Fibroblast of skin of left quadriceps (primary cell): ENCODE results near the gene GRB10.
"Not testable (repeated sequence)": the region's sequence is repeated elsewhere in the genome, so short reads cannot be mapped to it uniquely, and the experiment has no call there.

Source experiments
- DNase-seq, 2 experiments: peaks; one replicate each; pipeline ENCODE4 v3.0.0-alpha.2; 2013; ENCODE audit warnings: low read depth in 2 of 2

GRB10 gene

DNA sequence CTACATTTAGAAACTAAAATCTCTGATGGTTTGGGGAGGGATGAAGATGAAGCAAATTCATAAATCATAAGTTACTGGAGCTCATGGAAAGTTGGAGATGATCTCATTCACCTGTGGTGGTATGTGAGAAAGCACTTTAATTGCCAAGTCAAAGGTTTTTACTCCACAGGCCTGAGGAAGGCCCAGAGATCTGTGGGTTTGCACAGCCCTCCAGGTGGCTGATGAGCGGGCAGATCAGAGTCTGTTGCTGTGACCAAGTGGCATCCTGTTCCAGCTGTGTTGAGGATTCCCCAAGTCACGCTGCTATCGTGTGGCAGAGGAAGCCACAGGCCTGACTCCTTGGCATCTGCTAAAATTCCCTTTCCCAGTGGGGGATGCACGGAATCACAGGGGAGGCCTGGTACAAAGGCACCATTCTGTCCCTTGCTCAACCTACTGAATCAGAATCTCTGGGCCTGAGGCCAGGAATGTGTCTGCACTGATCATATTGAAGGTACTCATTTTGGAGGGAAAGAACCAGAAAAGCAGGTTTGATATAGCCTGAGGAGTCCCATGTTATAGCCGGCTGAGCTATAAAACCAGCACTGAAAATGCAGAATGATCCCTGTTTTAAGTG is 197.8 kb downstream of the GRB10 start:
- DNase-seq: no peak

DNA sequence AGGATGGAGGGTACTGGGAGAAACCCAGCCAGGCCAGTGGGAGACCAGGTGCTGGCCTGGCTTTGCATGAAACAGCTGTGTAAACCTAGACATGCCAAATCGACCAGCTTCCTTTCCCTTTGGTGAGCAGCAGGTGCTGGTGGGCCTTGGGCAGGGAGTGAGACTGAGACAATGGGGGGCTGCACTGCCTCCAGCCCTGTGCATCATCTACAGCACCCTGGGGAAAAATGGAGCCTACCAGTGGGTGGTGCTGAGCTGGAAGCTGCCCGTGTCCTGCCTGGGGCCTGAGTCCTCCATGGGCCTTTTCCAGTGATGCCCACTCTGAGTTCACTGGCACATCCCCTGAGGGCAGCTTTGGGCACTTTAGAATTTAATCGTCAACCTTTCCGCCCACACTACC is 198.3 kb downstream of the GRB10 start:
- no peak for DNase-seq

DNA sequence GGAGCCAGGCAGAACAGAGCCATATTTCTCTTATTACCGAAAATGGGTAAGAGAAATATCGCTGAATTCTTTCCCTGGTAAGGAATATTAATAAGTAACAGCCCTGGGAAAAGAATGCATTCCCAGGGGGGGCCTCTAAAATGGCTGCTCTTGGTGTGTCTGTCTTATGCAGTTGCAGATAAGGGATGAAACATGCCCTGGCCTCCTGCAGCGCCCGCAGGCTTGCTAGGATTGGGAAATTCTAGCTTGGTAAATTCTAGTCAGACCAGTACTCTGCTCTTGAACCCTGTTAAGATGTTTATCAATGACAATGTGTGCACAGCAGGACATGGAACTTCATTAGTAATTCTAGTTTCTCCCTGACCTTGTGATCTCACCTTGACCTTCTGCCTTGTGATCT is 199.4 kb downstream of the GRB10 start:
- DNase-seq: not testable (repeated sequence)

DNA sequence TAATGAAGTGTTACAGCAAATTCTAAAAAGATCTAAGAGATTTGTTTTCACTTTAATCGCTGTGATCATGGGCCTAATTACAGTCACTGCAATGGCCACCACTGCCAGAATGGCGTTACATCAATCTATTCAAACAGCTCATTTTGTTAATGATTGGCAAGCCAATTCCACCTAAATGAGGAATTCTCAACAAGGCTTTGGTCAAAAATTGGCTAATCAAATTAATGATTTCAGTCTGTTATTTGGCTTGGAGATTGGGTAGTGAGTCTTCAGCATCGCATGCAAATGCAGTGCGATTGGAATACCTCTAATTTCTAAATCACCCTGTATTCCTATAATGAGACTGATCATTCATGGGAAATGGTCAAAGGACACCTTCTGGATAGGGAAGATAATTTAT is 200.4 kb downstream of the GRB10 start:
- not testable (repeated sequence) for DNase-seq

DNA sequence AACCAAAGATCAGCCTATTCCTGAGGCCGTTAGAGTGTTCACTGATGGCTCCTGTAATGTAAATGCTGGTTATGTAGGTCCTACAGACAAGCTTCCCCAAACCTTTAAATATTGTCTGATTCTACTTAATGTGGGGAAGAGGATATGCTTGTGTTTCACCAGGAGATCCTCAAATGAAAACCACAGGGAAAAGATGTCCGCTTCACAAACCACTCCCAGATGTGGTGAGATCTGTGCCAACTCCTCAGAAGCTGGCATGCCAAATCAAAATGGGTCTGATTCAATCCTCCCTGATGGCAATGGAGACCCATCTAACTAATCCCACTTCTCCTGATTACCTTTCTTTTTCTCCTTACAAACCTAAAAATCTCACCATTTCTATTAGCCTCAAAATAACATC is 202.0 kb downstream of the GRB10 start:
- not testable (repeated sequence) for DNase-seq

DNA sequence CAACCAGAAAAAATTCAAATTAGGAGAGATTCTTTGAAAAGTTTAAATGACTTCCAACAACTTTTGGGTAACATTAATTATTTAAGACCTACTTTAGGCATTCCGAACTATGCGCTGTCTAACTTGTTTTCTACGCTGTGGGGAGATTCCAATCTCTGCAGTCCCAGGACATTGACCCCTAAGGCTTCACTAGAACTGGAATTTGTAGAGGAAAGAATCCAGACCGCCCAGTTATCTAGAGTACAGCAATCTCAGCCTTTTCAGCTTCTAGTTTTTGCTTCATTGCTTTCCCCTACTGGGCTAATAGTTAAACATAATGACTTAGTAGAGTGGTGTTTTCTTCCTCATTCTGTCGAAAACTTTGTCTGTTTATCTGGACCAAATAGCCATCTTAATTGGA is 202.6 kb downstream of the GRB10 start:
- no peak for DNase-seq

DNA sequence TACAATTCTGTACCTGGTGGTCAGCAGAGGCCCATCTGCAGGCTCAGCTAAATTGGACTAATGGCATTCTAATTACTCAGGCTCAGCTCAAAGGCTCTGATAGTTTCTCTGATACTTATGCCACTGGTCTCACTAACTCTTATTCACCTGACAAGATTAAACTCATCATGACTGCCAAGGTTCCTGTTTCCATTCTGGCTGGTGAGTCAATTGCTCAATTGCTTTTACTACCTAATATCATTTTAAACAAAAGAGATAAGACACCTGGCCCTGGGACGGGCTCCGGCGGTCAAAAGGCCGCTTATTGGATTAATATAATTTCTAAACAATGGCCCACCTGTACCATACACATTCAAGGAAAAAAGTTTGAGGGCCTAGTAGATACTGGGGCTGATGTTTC is 204.6 kb downstream of the GRB10 start:
- DNase-seq: not testable (repeated sequence)

DNA sequence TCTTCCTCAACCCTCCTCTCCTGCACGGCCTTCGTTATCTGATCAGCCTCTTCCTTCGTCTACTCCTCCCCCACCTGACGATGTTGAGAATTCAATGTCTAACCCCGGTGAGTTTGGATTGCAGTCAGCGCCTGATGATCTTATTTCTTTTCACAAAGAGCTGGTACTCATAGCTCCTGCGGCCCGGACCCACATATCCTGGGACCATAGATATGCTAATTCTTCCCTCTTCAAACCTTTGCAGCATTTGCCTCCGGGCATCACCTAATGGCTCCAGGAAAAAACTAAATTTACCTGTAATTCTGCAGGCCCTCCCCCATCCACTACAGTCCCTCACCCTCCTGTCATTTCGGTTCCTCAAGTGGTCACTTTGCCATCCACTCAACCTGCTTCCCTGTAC is 205.1 kb downstream of the GRB10 start:
- no peak for DNase-seq

DNA sequence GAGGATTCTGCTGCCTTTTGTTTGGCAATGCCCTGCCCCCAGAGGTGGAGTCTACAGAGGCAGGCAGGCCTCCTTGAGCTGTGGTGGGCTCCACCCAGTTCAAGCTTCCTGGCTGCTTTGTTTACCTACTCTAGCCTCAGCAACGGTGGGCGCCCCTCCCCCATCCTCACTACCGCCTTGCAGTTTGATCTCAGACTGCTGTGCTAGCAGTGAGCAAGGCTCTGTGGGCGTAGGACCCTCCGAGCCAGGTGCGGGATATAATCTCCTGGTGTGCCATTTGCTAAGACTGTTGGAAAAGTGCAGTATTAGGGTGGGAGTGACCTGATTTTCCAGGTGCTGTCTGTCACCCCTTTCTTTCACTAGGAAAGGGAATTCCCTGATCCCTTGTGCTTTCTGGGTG is 206.3 kb downstream of the GRB10 start:
- DNase-seq: not testable (repeated sequence)

DNA sequence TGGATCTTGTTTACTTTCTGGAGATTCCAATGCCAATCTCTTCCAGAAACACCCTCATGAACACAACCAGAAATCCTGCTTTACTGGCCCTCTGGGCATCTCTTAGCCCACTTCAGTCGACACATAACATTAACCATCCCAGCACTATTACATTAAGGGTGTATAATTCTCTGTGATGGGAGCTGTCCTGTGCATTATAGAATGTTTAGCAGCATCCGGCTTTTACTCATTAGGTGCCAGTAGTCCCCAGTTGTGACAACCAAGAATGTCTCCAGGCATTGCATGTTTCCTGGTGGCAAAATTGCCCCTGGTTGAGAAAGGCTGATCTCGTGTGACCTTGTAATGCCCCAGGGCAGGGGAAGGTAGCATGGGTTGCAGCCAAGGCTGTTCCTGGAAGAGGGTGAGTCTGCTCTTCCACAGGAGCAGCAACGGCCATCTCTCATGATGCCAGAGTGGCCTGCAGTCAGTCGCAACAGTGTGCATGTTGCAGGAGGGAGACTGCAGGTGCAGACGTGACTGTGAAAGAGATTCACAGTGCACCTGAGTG is 214.9 kb downstream of the GRB10 start:
- no peak for DNase-seq

DNA sequence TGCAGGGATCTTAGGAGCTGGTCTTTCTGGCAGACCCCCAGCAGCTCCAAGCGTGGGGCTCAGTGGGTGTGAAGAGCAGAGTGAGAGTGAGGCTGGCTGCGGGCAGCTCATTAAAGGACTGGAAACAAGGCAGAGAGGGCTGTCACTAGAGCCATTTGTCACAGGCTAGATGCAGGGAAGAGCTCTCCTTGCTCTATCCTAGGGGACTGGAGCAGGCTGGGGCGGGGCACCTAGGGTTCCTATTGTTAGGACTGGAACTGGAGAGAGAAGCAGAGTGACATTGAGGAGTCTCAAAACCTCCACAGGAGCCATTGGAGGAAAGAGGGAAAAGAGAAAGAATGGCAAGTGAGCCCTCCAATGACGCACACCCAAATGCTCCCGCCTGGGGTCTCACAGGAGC is 216.7 kb downstream of the GRB10 start:
- DNase-seq: no peak

DNA sequence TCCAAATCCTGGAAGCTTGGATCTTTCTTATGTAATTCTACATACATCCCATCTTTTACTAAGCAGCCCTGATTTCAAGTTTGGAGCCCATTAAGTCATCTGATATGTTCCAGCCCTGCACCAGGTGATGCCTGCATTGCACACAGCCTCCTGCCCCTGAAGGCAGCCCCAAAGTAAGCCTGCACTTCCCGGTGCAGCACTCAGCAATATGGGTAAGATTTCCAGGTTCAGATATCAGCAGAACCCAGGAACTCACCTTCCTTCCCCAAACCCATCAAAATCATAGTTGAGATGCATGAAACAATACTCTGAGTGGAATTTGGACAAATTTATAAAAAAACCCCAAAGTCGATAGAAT is 217.2 kb downstream of the GRB10 start:
- DNase-seq: no peak

DNA sequence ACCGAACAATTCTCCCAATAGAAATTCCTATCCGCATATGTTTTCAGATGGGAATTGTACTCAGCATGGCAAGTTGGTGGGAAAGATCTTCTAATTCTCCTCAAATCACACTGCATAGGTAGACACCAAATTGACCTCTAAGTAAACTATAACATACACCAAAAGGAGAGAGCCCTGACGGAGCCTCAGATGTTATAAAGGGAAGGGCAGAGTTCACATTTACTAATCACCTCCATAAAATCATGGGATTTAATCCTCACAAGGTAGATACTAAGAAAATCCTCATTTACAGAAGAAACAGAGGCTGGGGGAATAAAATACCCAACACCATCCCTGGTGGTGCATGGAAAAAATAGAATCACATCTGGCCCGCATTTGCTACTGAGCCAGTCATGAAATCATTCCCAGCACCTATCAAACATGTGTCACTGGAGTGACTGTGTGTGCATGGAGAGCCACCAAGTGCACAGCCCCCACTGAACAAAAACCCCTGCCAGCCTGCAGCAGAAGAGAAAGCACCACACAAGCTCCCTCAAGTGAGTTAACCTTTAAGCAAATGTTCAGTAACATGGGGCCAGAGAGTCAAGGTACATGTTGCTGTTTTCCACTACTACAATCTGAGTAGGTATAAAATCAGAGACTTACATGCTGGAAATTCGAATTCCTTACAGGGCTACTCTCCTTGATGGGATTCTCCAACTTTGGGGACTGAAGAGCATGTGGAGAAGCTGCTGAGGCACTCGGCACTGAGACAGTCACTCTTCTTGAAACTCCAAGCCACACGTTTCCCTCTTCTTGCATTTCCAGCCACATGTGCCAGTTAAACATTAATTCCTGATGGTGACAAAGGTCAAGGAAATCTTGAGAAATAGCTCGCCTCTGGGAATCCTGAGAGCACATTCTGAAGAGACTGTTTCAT is 217.8 kb downstream of the GRB10 start, which contains the start of gene DDC:
DDC (minus strand) TSS at position 766 of the 919 bp plus-strand sequence. CDS start 21,320 bp downstream, outside the sequence.
- DNase-seq: no peak

DNA sequence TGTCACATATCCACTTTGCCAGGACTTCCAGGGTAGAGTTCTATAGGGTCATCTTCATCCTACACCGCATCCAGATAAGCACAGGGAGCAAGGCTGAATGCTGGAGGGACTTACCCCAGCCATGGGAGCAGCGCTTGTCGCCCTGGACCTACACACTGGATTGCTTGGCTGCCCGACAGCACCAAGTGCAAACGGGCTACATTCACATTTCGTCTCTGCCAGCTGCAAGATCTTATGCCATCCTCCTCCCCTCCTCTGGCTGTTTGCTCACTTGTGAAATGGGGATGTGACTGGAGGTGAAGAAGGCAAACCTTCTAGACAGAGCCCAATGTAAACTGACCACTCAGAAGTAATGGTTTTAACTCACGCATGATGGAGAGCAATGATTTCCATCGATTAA is 218.5 kb downstream of the GRB10 start:
- no peak for DNase-seq

DNA sequence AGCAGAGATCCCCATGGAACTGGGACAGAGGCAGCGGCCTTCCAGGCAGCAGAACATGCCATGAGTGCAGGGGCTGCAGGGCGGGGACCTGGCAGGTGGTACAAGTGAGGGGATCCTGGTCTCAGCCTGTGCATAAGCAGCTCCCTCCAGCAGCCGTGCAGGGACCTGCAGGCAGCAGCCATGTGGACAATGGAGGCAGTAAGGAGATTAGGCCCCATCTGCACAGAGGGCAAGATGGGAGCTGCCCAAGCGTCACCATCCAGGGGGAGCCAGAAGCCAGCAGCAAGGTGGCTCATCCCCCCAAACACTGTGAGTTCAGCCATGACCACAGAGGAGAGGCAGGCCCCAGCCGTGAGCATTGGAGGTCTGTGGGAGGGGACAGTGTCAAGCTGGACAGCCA is 220.6 kb downstream of the GRB10 start:
- DNase-seq: no peak

DNA sequence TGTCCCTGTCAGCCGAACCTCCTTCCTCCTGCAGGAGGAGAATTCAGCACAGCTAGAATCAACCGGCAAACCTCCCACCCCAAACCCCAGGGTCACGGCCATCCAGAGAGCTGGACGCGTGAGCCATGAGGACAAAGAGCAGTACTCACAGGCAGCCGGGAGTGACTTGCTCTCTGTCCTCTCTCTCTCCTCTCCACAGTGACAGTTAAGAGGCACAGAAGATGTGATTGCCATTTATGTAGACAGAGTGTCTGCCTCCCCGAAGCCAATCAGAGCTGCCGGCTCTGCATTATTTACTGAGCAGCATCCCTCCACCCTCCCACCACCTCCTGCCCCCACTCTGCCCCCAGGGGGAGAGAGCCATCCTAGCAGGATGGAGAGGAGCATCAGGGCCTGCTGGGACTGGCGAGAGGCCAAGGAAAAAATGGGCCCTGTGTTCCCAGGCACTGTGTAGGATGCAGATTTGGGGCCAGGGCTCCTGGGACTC is 221.8 kb downstream of the GRB10 start:
- DNase-seq: no peak

DNA sequence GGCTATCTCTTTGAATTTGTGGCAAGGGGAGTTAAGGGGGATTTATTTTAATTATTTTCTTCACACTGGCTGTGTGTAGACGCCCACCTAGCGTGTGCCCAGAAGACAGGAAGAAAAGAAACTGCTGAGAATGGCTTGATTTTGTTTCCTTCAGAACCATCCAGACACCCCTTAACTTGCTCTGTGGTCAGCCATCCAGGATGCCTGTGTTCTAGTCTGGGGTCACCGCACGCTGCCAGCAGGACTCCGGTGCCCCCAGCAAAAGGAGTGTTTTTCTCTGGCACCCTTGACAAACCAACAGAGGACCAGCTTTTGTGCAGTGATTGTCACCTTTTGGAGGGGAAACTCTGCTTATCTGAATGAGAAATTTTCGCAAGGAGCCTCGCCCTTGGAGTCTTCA is 222.8 kb downstream of the GRB10 start:
- no peak for DNase-seq

DNA sequence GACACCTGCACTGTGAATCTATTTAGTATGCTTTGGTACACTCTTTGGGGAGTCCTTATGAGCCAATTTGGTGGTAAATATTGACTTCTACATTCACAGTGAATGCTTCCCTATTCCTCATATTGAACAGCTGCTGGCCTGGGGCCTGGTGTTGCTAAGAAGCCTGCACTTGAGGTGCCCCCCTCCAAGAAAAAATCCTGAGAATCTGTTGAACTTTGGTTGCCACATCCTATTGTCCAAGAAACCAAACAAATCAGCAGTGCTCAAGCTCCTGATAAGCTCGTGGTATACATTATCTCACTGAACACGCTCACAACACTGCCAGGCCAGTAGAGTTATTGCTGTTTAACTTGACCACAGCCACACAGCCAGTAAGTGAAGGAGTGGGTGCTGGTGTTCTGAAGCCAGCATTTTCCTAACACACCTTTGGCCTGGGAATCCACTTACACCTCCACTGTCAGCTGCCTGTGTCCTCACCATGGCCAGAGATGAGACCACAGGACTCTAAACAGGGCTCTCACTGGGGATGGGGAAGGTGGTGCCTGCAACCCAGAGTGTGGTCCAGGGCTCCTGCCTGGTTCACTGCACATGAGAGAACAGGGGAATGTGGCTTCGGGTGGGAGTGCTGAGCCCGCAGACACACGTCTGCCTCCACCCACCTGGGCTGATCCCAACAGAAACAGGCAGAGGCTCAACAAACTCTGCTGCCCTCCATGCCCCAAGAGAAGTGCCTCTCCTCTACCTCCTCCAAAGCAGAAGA is 224.2 kb downstream of the GRB10 start:
- no peak for DNase-seq

DNA sequence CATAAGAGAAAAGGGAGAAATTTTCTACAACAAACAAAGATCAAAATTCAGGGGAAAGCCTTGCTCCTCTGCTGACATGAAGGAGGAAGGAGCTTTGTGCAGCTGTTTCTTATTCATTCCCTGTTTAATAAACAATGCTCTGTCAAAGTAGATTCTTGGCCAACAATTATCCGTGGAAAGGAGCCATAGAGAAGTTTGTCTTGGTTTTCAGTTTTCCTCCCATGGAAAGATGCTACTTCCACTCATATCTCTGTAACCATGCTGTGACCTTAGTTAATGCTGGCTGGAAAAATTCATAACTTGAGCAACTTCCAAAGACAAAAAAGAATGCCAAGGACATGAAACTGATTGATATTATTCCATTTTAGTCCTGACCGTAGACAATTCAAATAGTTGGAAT is 225.6 kb downstream of the GRB10 start:
- DNase-seq: no peak

DNA sequence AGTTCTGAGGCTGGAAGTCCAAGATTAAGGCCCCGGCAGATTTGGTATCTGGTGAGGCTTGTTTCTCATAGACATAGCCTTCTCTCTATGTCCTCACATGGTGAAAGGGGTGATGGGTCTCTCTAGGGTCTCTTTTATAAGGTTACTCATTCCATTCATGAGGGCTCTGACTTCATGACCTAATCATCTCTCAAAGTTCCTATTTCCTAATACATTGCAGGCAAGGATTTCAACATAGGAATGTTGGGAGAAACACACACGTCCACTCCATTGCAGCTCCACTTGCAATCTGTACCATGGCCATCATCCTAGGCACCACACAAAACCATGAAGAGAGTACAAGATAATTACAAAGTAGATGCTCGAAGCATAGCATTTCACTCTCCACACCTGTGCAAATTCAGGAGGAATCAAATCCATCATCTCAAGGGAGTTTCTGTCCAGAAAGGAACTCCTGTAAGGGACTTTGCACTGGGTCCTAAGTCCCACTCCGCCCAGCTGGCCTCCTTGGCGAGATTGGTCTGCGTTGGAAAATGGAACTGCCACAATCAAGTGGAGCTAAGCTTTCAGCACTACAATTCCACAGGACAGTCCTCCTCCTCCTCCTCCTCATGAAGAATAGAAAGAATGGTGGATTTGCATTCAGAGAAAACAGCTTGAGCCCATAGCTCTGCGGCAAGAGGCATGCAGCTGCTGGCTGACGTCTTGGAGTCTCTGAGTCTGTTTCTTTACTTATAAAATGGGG is 226.3 kb downstream of the GRB10 start:
- DNase-seq: no peak

DNA sequence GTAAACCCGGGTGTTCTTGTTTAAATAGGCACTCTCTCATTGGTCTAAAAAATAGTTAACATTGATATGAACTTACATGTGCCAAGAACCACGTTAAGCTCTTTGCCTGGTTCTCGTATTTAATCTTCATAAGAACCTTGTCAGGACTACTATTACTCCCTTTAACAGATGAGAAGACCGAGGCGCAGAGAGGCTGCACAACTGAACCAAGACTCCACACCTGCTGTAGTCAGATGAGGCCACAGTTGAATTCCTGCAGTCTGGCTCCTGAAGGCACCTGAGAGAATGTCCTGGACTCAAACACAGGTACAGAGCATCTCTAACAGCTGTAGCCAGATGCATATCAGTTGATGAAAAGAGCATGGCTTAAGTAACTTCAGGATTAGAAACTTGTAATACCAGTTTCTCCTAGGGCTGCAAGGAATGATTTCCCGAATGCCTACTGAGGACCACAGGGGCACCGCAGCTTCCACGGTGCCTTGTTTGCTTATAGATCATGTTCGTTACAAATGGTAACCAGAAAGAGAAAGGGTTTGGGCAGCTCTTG is 227.0 kb downstream of the GRB10 start:
- no peak for DNase-seq
